GM10266 (cell line): ENCODE results near the gene TDRD5.
"Not testable (repeated sequence)": the region's sequence is repeated elsewhere in the genome, so short reads cannot be mapped to it uniquely, and the experiment has no call there.

Experiments
- DNase-seq: peaks from one replicate; pipeline ENCODE4 v3.0.0; 2012; ENCODE audit errors: extremely low spot score
- TF ChIP-seq, protein P1 (sequence below): IDR thresholded peaks from 2 replicates; pipeline ENCODE4 v1.5.1; 2012; ENCODE audit warnings: mild to moderate bottlenecking, low read depth; ENCODE audit not compliant: control insufficient read depth, insufficient read depth; ENCODE audit errors: missing control alignments

TDRD5 gene

DNA sequence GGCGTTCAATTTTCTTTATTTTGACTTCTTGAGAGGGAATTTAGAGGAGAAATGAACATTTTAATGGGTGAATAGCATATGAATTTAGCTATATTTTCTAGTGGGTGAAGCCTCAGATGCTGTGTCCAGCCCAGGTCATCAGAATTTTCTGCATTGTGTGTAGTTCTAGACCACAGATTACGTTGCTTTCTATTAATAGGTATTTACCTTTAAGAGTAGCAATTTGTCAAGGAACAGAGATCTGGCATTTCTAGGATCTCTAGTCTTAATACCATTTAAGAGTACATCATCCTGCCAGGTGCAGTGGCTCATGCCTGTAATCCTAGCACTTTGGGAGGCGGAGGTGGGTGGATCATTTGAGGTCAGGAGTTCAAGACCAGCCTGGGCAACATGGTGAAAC, 20.7 kb downstream of the TDRD5 start:
- TF ChIP-seq, protein P1, sequence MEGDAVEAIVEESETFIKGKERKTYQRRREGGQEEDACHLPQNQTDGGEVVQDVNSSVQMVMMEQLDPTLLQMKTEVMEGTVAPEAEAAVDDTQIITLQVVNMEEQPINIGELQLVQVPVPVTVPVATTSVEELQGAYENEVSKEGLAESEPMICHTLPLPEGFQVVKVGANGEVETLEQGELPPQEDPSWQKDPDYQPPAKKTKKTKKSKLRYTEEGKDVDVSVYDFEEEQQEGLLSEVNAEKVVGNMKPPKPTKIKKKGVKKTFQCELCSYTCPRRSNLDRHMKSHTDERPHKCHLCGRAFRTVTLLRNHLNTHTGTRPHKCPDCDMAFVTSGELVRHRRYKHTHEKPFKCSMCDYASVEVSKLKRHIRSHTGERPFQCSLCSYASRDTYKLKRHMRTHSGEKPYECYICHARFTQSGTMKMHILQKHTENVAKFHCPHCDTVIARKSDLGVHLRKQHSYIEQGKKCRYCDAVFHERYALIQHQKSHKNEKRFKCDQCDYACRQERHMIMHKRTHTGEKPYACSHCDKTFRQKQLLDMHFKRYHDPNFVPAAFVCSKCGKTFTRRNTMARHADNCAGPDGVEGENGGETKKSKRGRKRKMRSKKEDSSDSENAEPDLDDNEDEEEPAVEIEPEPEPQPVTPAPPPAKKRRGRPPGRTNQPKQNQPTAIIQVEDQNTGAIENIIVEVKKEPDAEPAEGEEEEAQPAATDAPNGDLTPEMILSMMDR: no peak
- DNase-seq: no peak

GRCh38 chr1:179630719-179631118, 39.1 kb downstream of the TDRD5 start:
- TF ChIP-seq, protein P1: no peak
- DNase-seq: no peak

DNA sequence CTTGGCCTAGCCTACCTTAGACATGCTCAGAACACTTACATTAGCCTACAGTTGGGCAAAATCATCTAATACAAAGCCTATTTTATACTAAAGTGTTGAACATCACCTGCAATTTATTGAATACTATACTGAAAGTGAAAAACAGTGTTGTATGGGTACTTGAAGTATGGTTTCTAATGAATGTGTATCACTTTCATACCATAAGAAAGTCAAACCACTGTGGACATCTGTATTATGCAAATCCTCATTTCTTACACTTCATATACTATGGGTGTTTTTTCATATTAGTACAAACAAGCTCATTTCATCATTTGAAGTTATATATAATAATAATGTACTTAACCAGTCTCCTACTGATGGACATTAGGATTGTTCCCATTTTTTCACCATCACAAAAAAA, 41.2 kb downstream of the TDRD5 start:
- no peak for DNase-seq
- TF ChIP-seq, protein P1: no peak

GRCh38 chr1:179637211-179637860, 45.7 kb downstream of the TDRD5 start:
- TF ChIP-seq, protein P1: no peak
- no peak for DNase-seq

- no peak for DNase-seq
- TF ChIP-seq, protein P1: no peak
Measured at GRCh38 chr1:179661018-179661417, 69.4 kb downstream of the TDRD5 start.

DNA sequence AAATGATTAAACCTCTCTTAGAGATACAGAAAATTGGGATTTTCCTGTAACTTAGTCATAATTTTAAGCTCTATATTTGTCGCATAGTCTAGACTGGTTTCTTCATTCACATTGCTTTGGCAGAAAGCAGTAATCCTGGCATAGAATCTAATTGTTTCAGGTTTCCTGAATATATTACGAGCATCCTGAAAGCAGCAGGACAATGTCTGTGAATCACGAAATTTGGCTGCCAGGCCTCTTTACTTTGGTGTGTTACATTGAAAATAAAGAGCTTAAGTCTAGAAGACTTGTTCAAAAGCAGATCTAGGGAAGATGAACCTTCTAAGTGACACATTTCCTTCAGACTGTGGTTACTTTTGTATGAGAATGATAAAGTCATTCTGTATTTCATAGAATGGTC, 72.2 kb downstream of the TDRD5 start:
- DNase-seq: no peak
- TF ChIP-seq, protein P1: no peak

- TF ChIP-seq, protein P1: no peak
- DNase-seq: no peak
Measured at GRCh38 chr1:179677882-179678281, 86.2 kb downstream of the TDRD5 start.

DNA sequence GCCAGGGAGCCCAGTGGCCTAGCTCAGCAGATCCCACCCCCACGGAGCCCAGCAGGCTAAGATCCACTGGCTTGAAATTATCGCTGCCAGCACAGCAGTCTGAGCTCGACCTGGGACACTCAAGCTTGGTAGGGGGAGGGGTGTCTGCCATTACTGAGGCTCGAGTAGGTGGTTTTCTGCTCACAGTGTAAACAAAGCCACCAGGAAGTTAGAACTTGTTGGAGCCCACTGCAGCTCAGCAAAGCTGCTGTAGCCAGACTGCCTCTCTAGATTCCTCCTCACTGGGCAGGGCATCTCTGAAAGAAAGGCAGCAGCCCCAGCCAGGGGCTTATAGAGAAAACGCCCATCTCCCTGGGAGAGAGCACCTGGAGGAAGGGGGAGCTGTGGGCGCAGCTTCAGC, 102.9 kb downstream of the TDRD5 start:
- not testable (repeated sequence) for DNase-seq
